K562 (cell line): Measurements from ENCODE around the gene GPR39. TPM values are rescaled to one million over a fixed set of nuclear protein-coding genes. Genes with fewer than 3 reads are reported as not detected.

Experiments
- ATAC-seq: fragments of 200-7000 bp; cut with Tn5 transposase; 3 replicates; pipeline ENCODE4 v1.9.1; 2020; ENCODE audit warnings: moderate library complexity
- BruUV-seq: library from RNA; stranded (reverse); fragments of 400-500 nt; replicated peaks from 2 replicates; lab custom pipeline; 2021; lab: Mats Ljungman, UMichigan
- CTCF ChIA-PET: fragments of 300-600 bp; formaldehyde crosslinking; extraction: SDS; loops from one replicate; lab custom pipeline; 2021; ENCODE audit warnings: low intra/inter-chr PET ratio; lab: Yijun Ruan, JAX
- POLR2A ChIA-PET: fragments of 300-600, 350-650 bp; sonication (Branson Sonifier 250); formaldehyde crosslinking; extraction: SDS; loops from one replicate; lab custom pipeline; 2021; ENCODE audit warnings: antibody characterized with exemption, inconsistent platforms; lab: Yijun Ruan, JAX
- DNase-seq, 4 experiments: peaks; one replicate each; pipeline versions ENCODE4 v3.0.0 to v3.0.0-alpha.2; 2011 to 2018; ENCODE audit warnings: low spot score in 3 of 4, mixed read lengths in 3 of 4; ENCODE audit errors: extremely low read depth in 1 of 4
- FAIRE-seq: peaks from 2 replicates; lab custom pipeline; 2011; peaks lifted over from hg19 to GRCh38; lab: Jason Lieb, UNC
- H2AFZ ChIP-seq: 2 replicates; pipeline ENCODE4 v1.6.0; 2011; ENCODE audit warnings: low read depth, low read length, control low read depth, inconsistent platforms
- H3K27ac ChIP-seq: fragments of 200-600 bp; 3 replicates; pipeline ENCODE4 v1.8.0; 2011; ENCODE audit warnings: low read depth, mild to moderate bottlenecking, control low read depth, inconsistent platforms, low read length, moderate library complexity, mixed read lengths; ENCODE audit errors: extremely low read depth
- H3K27me3 ChIP-seq, 2 experiments: fragments of 300-600 bp in 1 of 2; 2 replicates in 1 of 2; 3 replicates in 1 of 2; pipeline versions ENCODE4 v1.6.0 to v1.8.0; 2011; ENCODE audit warnings: inconsistent platforms in 2 of 2, low read length in 2 of 2, mild to moderate bottlenecking in 1 of 2, mixed read lengths in 1 of 2, moderate library complexity in 1 of 2; ENCODE audit not compliant: control insufficient read depth in 2 of 2, insufficient read depth in 2 of 2
- H3K36me3 ChIP-seq: fragments of 300-600 bp; 3 replicates; pipeline ENCODE4 v1.8.0; 2011; ENCODE audit warnings: mild to moderate bottlenecking, low read length, inconsistent platforms; ENCODE audit not compliant: control insufficient read depth, insufficient read depth
- H3K4me1 ChIP-seq, 2 experiments: fragments of 200-600 bp in 1 of 2; replicated peaks in 1 of 2; 2 replicates in 1 of 2; 3 replicates in 1 of 2; pipeline versions ENCODE4 v1.5.1 to v1.8.0; 2011; ENCODE audit warnings: inconsistent platforms in 2 of 2, low read length in 2 of 2, mild to moderate bottlenecking in 1 of 2, mixed read lengths in 1 of 2, moderate library complexity in 1 of 2; ENCODE audit not compliant: control insufficient read depth in 2 of 2, insufficient read depth in 2 of 2
- H3K4me2 ChIP-seq: 2 replicates; pipeline ENCODE4 v1.6.1; 2011; ENCODE audit warnings: low read length, control low read depth, inconsistent platforms, mixed read lengths; ENCODE audit not compliant: insufficient read depth
- H3K4me3 ChIP-seq: fragments of 200-600 bp; sonication (generic), shearing (Covaris generic); 2 replicates; pipeline ENCODE4 v1.5.1; 2016; ENCODE audit warnings: control low read depth, inconsistent platforms
- H3K79me2 ChIP-seq: fragments of 200-600 bp; 3 replicates; pipeline ENCODE4 v1.8.0; 2011; ENCODE audit warnings: low read length, inconsistent platforms; ENCODE audit not compliant: control insufficient read depth, insufficient read depth
- H3K9ac ChIP-seq, 2 experiments: 2 replicates each; pipeline versions ENCODE4 v1.6.0 to v1.6.1; 2011; ENCODE audit warnings: low read depth in 2 of 2, low read length in 2 of 2, control low read depth in 1 of 2, inconsistent platforms in 1 of 2, mild to moderate bottlenecking in 1 of 2, mixed read lengths in 1 of 2; ENCODE audit not compliant: insufficient read depth in 1 of 2
- H3K9me1 ChIP-seq: one replicate; pipeline ENCODE4 v1.6.0; 2011; ENCODE audit warnings: inconsistent platforms, mild to moderate bottlenecking, low read length, moderate library complexity; ENCODE audit not compliant: control insufficient read depth, insufficient read depth
- H3K9me3 ChIP-seq: replicated peaks from 2 replicates; pipeline ENCODE4 v1.5.1; 2011; ENCODE audit warnings: low read depth, low read length, inconsistent platforms; ENCODE audit not compliant: control insufficient read depth, insufficient read depth
- H4K20me1 ChIP-seq: replicated peaks from 2 replicates; pipeline ENCODE4 v1.6.1; 2011; ENCODE audit warnings: low read length, inconsistent platforms, mixed read lengths; ENCODE audit not compliant: control insufficient read depth, insufficient read depth
- CBFA2T3 ChIP-seq: fragments of 450-650 bp; IDR thresholded peaks from 2 replicates; pipeline ENCODE4 v1.6.1; 2017
- HDGF ChIP-seq: fragments of 450-650 bp; IDR thresholded peaks from 2 replicates; pipeline ENCODE4 v1.6.1; 2016
- MECOM ChIP-seq: fragments of 250-450 bp; sonication (Bioruptor Pico); IDR thresholded peaks from 2 replicates; pipeline ENCODE4 v1.8.0; 2022; ENCODE audit warnings: inconsistent platforms
- RFX7 ChIP-seq: fragments of 250-450 bp; sonication (Bioruptor Pico); IDR thresholded peaks from 2 replicates; pipeline ENCODE4 v1.5.1; 2021; ENCODE audit warnings: mild to moderate bottlenecking
- ZNF134 ChIP-seq: fragments of 250-450 bp; sonication (Bioruptor Pico); conservative IDR thresholded peaks from 2 replicates; pipeline ENCODE4 v1.4.0; 2020
- ZNF146 ChIP-seq: IDR thresholded peaks from one replicate; pipeline ENCODE4 v1.6.1; 2018; ENCODE audit warnings: missing compliant biosample characterization; ENCODE audit not compliant: unreplicated experiment
- ZNF644 ChIP-seq: fragments of 200-800 bp; sonication (Bioruptor generic); IDR thresholded peaks from 2 replicates; pipeline ENCODE4 v1.6.1; 2016; ENCODE audit warnings: low read depth, missing genetic modification characterization, missing compliant biosample characterization
- WGBS: fragments of 100-300 bp; shearing (Covaris generic); methylation state at CpG from one replicate; pipeline ENCODE4 v1.1.6; 2016; ENCODE audit warnings: low coverage, mixed read lengths; ENCODE audit not compliant: insufficient coverage; ENCODE audit errors: missing lambda C conversion rate; 5-methylcytosine and 5-hydroxymethylcytosine counted together
- in situ Hi-C: fragments of 300-500 bp; cut with MboI; formaldehyde crosslinking; loops from 4 replicates; pipeline ENCODE4 v1.15.0; 2018; ENCODE audit warnings: inconsistent platforms, mixed read lengths
- intact Hi-C: fragments of 100-400 bp; cut with micrococcal nuclease; formaldehyde crosslinking; loops from 2 replicates; pipeline ENCODE4 v1.14.2; 2022
- polyA plus RNA-seq, 8 experiments: library from polyadenylated mRNA; depleted of rRNA in 4 of 8; stranded (reverse) in 5 of 8; unstranded in 3 of 8; fragments of >200 nt; fragmentation: Nextera tagmentation in 2 of 8; fragmentation: Illumina TruSeq in 1 of 8; extraction: Ambion mirVana in 2 of 8; extraction: Trizol in 1 of 8; gene quantifications; 2 replicates each; pipeline versions ENCODE4 v1.2.1 to v1.2.3, GENCODE V29; 2011 to 2014; ENCODE audit warnings: inconsistent platforms in 1 of 8, missing spikeins in 1 of 8
- total RNA-seq, 7 experiments: library from RNA; depleted of rRNA in 6 of 7; stranded (reverse); fragments of >200 nt in 6 of 7; fragmentation: Illumina TruSeq in 2 of 7; extraction: Trizol in 2 of 7; gene quantifications; 2 replicates each; pipeline versions ENCODE4 v1.2.1 to v1.2.3, GENCODE V29; 2011 to 2021; ENCODE audit warnings: low replicate concordance in 1 of 7
- TF ChIP-seq, protein P1 (sequence below), 2 experiments: fragments of 450-650 bp; IDR thresholded peaks; 2 replicates each; pipeline ENCODE4 v1.6.1; 2018; ENCODE audit warnings: mild to moderate bottlenecking in 2 of 2, low read depth in 1 of 2; ENCODE audit not compliant: partially characterized antibody in 2 of 2

Gene GPR39
- total and polyA plus RNA-seq, 9 of the 15 experiments (the other 6 are each of a cell fraction or from before 2014, with no cell fraction given), result 0.04 TPM; not detected in 8

DNA sequence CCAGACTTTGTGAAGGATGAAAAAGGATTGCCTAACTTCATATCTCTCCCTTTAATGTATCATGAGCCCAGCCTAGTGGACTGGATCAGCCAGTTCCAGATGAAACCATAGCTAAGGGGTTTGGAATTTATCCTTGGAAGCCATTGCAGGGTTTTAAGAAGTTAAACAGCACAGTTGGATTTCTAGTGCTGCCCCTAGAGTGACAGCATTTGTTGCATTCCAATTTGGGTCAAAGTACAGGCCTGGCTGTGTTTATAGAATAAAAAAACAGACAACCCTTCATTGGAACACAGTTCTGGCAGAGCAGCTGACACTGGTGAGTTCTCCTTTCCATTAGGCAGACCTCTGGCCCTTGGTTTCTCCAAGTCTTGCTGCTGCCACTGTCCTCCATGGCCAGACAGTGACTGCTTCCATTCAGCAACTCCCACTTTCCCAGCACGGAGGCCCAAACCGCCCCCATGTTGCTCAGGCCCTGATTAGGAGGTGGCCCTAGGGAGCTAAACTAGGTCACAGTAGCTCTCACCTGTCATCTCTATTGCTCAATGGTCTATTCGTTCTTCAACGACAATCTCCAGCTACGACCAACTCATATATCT, 8.0 kb downstream of the GPR39 start (continued):
- TF ChIP-seq, protein P1, sequence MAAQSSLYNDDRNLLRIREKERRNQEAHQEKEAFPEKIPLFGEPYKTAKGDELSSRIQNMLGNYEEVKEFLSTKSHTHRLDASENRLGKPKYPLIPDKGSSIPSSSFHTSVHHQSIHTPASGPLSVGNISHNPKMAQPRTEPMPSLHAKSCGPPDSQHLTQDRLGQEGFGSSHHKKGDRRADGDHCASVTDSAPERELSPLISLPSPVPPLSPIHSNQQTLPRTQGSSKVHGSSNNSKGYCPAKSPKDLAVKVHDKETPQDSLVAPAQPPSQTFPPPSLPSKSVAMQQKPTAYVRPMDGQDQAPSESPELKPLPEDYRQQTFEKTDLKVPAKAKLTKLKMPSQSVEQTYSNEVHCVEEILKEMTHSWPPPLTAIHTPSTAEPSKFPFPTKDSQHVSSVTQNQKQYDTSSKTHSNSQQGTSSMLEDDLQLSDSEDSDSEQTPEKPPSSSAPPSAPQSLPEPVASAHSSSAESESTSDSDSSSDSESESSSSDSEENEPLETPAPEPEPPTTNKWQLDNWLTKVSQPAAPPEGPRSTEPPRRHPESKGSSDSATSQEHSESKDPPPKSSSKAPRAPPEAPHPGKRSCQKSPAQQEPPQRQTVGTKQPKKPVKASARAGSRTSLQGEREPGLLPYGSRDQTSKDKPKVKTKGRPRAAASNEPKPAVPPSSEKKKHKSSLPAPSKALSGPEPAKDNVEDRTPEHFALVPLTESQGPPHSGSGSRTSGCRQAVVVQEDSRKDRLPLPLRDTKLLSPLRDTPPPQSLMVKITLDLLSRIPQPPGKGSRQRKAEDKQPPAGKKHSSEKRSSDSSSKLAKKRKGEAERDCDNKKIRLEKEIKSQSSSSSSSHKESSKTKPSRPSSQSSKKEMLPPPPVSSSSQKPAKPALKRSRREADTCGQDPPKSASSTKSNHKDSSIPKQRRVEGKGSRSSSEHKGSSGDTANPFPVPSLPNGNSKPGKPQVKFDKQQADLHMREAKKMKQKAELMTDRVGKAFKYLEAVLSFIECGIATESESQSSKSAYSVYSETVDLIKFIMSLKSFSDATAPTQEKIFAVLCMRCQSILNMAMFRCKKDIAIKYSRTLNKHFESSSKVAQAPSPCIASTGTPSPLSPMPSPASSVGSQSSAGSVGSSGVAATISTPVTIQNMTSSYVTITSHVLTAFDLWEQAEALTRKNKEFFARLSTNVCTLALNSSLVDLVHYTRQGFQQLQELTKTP (IDR thresholded peaks at IDR 0.05; ENCODE audit: low read depth in 1 of 2, partially characterized antibody in 2 of 2), result no peak
- TF ChIP-seq ZNF644, result no peak
- TF ChIP-seq ZNF146 (CRISPR knock-in tag), result no peak
- TF ChIP-seq HDGF, result no peak

DNA sequence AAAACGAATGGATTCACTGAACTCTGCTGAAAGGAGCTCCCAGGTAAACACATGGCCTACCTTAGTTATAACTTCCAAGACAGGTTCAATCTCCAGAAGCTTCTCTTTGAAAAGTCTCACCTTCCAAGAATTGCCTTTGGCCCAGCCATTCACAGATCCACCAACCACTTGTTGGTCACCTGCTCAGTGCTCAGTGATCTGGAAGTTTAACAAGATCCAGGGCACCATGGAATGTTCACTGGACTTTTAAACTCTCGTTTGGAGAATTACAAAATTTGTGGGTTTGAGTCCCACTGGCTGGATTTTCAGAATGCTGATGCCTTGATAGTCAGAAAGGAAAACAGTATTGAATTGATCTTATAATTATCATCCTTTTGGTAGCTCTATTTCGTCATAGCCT, 9.4 kb downstream of the GPR39 start:
- WGBS, result 0% methylated on average over 3 of the region's 3 CpGs
- H3K4me2 ChIP-seq, result no peak overlapping the region
- H3K27ac ChIP-seq, result no peak overlapping the region
- H3K27me3 ChIP-seq, result no peaks in the 10 kb centered on the region
- no peaks in the 10 kb centered on the region for H4K20me1 ChIP-seq
- no peaks in the 10 kb centered on the region for H3K4me1 ChIP-seq
- FAIRE-seq (no peak), DNase-seq (no peak), ATAC-seq (no peak)
- no peak overlapping the region for H3K9ac ChIP-seq
- H3K9me1 ChIP-seq, result no peaks in the 10 kb centered on the region
- H3K9me3 ChIP-seq, result no peaks in the 10 kb centered on the region
- TF ChIP-seq MECOM (CRISPR knock-in tag), result no peak
- TF ChIP-seq ZNF134 (CRISPR knock-in tag), result no peak
- TF ChIP-seq RFX7 (CRISPR knock-in tag), result no peak
- no peak for TF ChIP-seq CBFA2T3
- no peak overlapping the region for H2AFZ ChIP-seq
- H3K36me3 ChIP-seq, result no peaks in the 10 kb centered on the region
- H3K4me3 ChIP-seq, result no peak overlapping the region
- POLR2A ChIA-PET, result interaction anchor here (0.6 kb wide), 1 partner anchor 1150 kb away, joined by 3 read pairs; no protein-coding TSS in a partner anchor
- intact Hi-C loops (no loop called here), in situ Hi-C loops (no loop called here)
- CTCF ChIA-PET, result no interaction called here
- no TSS peak for BruUV-seq
- no peaks in the 10 kb centered on the region for H3K79me2 ChIP-seq
